GM18507 (cell line): ENCODE measurements around the gene SPOPL.

Source experiments
- DNase-seq: peaks from one replicate; pipeline ENCODE4 v3.0.0; 2011; ENCODE audit warnings: low read depth; ENCODE audit not compliant: insufficient read length; ENCODE audit errors: extremely low spot score
- FAIRE-seq: peaks from 2 replicates; lab custom pipeline; 2011; peaks lifted over from hg19 to GRCh38; lab: Jason Lieb, UNC

Gene SPOPL

DNA sequence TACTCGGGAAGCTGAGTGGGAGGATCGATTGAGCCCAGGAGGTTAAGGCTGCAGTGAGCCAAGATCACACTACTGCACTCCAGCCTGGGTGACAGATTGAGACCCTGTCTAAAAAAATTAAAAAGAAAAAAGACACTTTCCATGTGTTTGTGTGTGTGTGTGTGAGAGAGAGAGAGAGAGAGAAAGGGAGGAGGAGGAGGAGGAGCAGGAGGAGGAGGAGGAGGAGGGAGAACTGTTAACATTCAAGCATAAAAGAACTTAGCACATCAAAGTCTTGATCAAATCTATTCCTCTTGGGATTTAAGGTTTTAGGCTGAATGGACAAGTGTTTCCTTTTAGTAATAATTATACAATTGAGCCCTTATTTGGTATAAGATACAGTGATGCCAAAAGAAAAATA is 75.5 kb downstream of the SPOPL start:
- no peak for DNase-seq
- no peak for FAIRE-seq

- DNase-seq (no peak), FAIRE-seq (no peak)
These were observed 78.0 kb downstream of the SPOPL start for GRCh38 chr2:138579556-138579955.

DNA sequence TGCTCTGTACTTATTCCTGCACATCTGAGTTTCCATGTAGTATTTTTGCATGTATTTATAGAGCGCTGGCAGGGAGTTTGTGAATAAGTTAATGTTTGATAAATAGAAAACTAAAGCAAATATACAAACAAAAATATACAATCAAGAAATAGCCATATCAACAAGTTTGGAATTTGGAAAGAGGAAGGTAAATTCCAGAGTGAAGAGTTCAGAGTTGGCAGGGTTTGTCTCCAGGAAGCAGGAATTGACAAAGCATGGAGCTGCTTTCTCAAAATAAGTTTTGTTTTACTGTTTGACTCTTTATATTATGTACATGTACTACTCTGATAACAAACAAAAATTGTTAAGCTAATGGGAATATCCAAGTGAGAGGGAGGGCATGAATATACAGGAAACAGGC is 80.3 kb downstream of the SPOPL start:
- no peak for DNase-seq
- FAIRE-seq = no peak

- DNase-seq (no peak), FAIRE-seq (no peak)
These were observed 88.1 kb downstream of the SPOPL start for GRCh38 chr2:138589663-138590062.

GRCh38 chr2:138596403-138596802 is 94.8 kb downstream of the SPOPL start:
- FAIRE-seq (no peak), DNase-seq (no peak)

- DNase-seq (no peak), FAIRE-seq (no peak)
These were observed 99.3 kb downstream of the SPOPL start for GRCh38 chr2:138600732-138601457.

DNA sequence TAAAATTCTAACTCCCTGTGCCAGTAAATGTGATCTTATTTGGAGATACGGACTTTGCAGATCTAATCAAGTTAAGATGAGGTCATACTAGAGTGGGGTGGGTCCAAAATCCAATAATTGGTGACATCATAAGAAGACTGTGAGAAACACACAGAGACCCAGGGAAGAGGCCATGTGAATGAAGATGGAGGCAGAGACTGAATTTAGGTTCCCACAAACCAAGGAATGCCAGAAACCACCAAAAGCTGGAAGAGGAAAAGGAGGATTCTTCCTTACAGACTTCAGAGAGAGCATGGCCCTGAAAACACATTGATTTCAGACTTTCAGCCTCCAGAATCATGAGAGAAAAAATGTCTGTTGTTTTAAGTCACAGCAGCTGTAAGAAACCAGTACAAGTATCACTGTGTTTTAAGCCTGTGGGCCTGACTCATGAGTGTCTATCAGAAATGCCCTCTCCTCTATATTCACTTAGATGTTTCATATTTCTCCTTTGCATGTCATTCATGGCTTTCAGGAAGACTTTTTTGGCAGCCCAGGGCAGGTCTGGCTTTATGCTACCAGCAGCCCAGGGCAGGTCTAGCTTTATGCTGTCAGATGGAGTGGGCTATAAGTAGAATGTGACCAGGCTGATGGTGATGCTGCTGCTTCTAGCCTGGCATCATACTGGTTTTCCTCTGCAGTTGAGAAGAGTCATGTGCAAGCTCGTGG is 100.0 kb downstream of the SPOPL start:
- DNase-seq = no peak
- no peak for FAIRE-seq

DNA sequence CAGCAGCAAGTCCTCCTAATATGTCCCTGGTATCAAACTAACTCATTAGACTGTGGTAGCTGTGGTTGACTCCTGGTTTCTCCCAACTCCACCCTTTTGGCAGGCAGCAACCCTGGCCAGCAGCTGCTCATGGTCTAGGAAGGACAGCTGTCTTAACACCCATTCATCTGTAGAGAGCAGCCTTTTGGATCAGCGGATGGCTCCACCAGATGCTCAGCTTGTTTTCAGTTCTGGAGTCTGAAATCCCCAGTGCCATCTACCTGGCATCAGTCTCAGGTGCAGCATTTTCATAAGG is 100.5 kb downstream of the SPOPL start:
- FAIRE-seq = no peak
- no peak for DNase-seq

GRCh38 chr2:138607746-138608145 is 106.2 kb downstream of the SPOPL start:
- DNase-seq (no peak), FAIRE-seq (no peak)

- FAIRE-seq = no peak
- DNase-seq = no peak
These were observed 107.9 kb downstream of the SPOPL start for GRCh38 chr2:138609446-138609845.

DNA sequence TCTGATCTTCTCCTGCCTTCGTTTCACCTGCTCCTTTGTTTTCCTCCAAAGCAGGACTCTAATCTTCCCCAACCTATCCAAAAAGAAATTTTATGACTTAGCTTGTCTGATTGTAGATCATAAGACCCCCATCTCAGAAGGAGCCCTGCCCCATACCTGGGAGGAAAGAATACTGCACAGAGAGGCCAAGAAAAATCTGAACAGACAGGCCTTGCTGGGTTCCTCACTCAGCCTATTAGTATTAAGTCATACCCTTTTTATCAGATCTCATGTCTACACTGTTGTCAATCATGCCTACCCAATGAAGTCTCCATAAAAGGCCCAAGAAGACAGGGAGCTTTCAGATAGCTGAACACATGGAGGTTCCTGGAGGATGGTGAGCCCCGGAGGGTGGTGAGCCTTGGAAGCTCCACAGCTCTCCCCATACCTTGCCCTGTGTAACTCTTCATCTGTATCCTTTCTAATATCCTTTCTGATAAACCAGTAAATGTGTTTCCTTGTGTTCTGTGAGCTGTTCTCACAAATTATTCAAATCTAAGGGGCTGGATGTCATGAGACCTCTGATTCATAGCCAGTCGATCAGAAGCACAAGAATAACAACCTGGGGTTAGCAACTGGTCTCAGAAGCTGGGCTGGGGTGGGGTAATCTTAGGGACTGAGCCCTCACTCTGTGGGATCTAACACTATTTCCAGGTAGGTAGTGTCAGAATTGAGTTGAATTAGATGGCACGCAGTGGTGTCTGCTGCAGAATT is 108.8 kb downstream of the SPOPL start:
- DNase-seq (no peak), FAIRE-seq (no peak)

DNA sequence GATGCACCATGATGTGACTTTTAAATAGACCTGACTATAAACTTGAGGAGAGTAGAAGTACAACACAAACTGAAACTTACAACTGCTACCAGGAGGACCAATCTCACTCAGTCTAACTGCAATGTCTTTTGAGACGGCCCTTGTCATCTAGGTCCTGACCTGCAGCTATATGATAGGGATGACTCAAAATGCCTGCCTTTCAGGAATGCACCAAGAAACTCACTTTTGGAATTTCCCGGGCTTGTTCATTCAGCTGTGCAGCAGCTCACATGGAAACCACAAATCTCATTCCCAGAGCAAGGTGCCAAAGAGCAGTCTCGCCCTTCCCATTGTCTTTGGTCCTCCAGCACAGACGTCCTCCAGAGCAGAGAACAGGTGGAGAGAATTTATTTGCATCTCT is 113.7 kb downstream of the SPOPL start:
- DNase-seq = no peak
- FAIRE-seq = no peak

DNA sequence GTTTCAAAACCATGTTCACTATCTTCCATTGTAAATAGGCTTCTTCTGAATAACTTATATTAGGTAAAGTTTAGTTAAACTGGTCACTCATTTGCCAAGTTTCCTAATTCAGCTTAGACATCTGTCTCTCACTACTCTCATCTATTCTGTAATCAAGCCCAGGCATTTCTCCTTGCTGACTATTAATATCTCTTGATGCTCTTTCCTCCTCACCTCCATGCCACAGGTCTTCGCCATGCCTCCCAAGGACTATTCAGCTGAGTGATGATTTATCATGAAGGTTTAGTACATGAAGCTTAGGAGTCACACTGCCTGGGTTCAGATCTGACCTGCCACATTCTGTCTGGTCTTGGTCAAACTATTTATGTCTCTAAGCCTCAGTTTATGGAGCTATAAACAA is 115.5 kb downstream of the SPOPL start:
- no peak for DNase-seq
- no peak for FAIRE-seq

DNA sequence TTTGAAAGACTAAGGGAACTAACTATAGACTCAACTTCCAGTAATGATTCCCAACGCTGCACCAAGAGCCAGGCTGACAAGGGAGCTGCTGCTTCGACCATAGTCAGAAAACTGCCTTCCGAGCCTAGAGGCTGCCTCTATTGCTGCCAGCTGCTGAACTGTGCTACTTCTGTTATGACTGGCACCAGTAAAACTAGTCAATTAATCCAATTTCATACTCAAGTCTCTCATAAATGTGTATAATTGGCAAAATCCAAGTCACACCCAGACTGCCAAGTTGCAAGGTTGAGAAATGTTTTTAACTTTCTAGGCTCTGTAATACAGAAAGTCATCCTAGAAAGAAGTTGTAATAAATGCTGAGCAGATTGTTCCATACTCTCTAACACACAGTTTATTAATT is 117.4 kb downstream of the SPOPL start:
- DNase-seq (no peak), FAIRE-seq (no peak)

DNA sequence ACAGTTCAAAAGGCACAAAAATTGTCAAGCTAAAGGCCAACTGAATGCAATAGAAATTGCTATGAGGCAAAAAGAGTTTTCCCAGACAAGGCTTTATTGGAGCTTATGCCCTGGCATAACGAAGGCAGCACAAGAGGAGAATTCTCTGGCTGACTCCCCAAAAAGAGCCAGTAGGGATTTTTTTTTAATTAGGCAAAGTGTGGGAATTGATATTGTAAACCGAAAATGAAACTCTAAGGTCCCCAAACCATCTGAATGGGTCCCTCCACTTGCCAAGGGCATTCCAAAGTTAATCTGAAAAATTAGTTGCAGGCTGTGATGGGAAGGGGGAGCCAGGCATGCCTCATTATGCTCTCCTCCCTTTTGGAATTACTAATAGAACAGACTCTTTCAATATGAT is 118.9 kb downstream of the SPOPL start:
- DNase-seq (no peak), FAIRE-seq (no peak)

- no peak for FAIRE-seq
- DNase-seq = no peak
These were observed 119.6 kb downstream of the SPOPL start for GRCh38 chr2:138621139-138621538.

DNA sequence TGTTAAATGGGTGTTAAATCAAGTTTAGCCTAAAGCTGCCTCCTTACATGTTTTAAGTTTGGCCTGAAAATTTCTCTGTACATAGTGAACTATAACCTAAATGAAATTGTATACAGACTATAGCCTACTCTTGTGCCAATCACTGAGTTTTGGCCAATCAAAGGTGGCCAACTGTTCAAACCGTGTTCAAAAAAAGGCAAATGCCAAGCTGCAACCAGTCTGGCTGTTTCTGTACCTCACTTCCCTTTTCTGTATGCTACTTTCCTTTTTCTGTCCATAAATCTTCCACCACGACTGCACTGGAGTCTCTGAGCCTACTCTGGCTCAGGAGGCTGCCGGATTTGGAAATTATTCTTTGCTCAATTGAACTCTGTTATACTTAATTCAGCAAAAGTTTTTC is 121.0 kb downstream of the SPOPL start:
- no peak for FAIRE-seq
- DNase-seq = no peak
